ENCODE data around the gene MYO10.

MYO10 gene

DNA sequence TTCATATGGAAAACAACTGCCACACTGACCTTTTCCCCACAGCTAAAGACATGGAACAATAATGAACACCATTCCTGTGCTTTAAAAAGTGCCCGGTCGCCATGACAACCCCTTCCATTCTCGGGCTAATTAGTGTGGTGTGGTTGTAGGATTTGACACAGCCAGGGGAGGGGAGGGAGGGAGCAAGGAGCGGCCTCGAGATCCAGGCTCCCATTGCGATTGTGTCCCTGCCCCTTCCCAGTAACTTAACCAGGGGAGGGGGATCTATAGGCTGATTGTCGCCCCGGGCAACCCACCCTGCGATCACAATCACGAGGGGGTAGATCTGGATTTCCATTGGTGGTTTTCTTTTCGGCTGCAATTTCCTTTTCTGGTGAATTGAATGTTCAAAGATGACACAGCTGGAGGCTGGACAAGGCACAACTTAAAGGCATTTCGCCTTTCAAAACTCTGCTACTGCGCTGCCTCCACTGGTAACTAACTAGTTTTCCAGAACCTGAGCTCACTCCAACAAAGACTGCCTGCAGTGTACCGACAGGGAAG is 222.6 kb downstream of the MYO10 start:
- H3K27ac ChIP-seq: no peak overlapping the region
- no peak for TF ChIP-seq CTCF (conservative IDR thresholded peaks at IDR 0.05)
- TF ChIP-seq ZFX (IDR thresholded peaks at IDR 0.05): no peak

DNA sequence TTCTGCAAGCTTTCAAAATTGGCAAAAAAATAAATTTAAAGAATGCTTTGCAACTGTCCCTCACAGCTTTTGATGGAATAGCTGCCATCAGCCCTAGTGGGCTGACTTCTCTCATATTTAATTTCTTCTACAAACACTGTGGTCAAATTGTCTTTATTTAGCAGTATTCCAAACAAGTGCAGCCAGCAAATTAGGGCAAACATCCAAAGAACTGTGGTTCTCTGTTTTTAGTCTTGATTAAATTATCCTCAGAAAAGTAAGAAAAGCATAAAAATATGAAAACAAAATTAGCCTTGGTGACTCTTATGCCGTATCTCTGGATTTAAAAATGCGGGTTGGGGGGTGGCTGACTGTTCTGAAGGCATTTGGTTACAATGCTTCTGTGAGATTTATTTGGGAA is 223.5 kb downstream of the MYO10 start:
- no peak overlapping the region for H3K27ac ChIP-seq
- TF ChIP-seq ZFX (IDR thresholded peaks at IDR 0.05) (no peak), CTCF (conservative IDR thresholded peaks at IDR 0.05) (no peak)

GRCh38 chr5:16712178-16712577 is 223.9 kb downstream of the MYO10 start:
- TF ChIP-seq ZFX (IDR thresholded peaks at IDR 0.05): no peak
- no peak for TF ChIP-seq CTCF (conservative IDR thresholded peaks at IDR 0.05)
- no peak overlapping the region for H3K27ac ChIP-seq

DNA sequence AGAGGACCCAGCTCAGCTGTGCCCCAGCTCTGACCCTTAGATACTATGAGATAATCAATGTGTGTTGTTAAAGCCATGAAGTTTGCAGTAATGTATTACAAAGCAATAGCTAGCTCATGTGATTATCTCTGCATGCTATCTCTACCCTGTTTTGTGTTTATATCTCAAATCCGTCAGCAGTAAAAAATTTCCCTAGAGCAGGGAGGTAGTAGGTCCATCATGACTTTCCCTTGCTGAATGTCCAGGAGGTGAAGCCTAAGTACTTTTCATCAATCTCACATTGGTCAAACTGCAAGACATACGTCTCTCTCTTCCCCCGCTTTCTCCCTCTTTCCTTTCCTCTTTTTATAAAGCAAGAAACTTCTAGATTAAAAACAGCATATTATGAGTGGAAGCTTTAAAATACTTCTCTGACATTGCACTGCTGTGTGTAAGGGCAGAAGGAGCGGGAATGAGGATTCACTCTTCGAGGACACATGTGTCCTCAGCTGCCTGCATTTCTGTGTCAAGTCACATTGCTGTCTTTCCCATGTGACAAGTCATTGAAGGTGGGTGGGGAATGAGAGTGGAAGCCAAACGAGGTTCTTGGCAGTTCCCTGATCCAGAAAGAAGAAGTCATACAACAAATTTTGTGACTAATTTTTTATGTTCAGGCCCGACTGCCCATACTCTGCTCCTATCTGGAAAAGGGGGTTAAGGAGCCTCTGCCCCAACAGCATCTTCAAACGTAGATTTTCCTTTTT is 226.2 kb downstream of the MYO10 start:
- TF ChIP-seq CTCF (conservative IDR thresholded peaks at IDR 0.05) (no peak), ZFX (IDR thresholded peaks at IDR 0.05) (no peak)
- no peak overlapping the region for H3K27ac ChIP-seq

DNA sequence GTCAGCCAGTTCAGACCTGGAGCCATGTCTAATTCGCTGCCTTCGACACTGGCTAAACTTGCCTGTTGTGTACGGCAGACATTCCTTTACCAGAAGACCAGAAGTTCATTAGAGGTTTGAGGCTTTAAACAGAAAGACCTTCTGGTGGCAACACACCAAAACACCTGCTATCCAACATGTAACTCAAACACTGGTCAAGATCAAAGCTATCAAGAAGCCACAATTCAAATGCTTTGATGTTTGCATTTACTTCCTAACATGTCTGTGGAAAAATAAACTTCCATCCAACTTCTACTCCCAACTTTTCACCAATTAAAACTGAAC is 228.3 kb downstream of the MYO10 start:
- H3K27ac ChIP-seq: no peak overlapping the region
- no peak for TF ChIP-seq ZFX (IDR thresholded peaks at IDR 0.05)
- no peak for TF ChIP-seq CTCF (conservative IDR thresholded peaks at IDR 0.05)

- no peak overlapping the region for H3K27ac ChIP-seq
- no peak for TF ChIP-seq CTCF (conservative IDR thresholded peaks at IDR 0.05)
- TF ChIP-seq ZFX (IDR thresholded peaks at IDR 0.05): no peak
Measured at GRCh38 chr5:16707168-16707868, 228.8 kb downstream of the MYO10 start.

- no peak for TF ChIP-seq ZFX (IDR thresholded peaks at IDR 0.05)
- no peak for TF ChIP-seq CTCF (conservative IDR thresholded peaks at IDR 0.05)
- no peak overlapping the region for H3K27ac ChIP-seq
Measured at GRCh38 chr5:16704945-16705344, 231.1 kb downstream of the MYO10 start.

Data from C4-2B (cell line).